Memory B cell (primary cell): Measurements from ENCODE around the gene DECR2.

Experiments used
- ATAC-seq: fragments of 150-1000 bp; cut with Tn5 transposase; 2 replicates; pipeline ENCODE4 v1.10.0; 2021; ENCODE audit warnings: low read depth, mild to moderate bottlenecking, moderate library complexity
- DNase-seq, 2 donors: peaks; one replicate each; pipeline ENCODE4 v3.0.0; 2022; ENCODE audit warnings: low spot score in 2 of 2
- H3K27ac Mint-ChIP-seq: one replicate; pipeline ENCODE4 v1.8.0; 2022; ENCODE audit warnings: mild to moderate bottlenecking, moderate library complexity, mixed read lengths
- H3K27me3 Mint-ChIP-seq: one replicate; pipeline ENCODE4 v1.8.0; 2022; ENCODE audit warnings: mixed read lengths
- H3K36me3 Mint-ChIP-seq: one replicate; pipeline ENCODE4 v1.8.0; 2022; ENCODE audit warnings: mild to moderate bottlenecking, mixed read lengths
- H3K4me1 Mint-ChIP-seq: one replicate; pipeline ENCODE4 v1.8.0; 2022; ENCODE audit warnings: mixed read lengths
- H3K4me3 Mint-ChIP-seq: one replicate; pipeline ENCODE4 v1.8.0; 2022; ENCODE audit warnings: mild to moderate bottlenecking, moderate library complexity, mixed read lengths
- H3K9me3 Mint-ChIP-seq: one replicate; pipeline ENCODE4 v1.8.0; 2022; ENCODE audit warnings: mixed read lengths

DECR2 gene

DNA sequence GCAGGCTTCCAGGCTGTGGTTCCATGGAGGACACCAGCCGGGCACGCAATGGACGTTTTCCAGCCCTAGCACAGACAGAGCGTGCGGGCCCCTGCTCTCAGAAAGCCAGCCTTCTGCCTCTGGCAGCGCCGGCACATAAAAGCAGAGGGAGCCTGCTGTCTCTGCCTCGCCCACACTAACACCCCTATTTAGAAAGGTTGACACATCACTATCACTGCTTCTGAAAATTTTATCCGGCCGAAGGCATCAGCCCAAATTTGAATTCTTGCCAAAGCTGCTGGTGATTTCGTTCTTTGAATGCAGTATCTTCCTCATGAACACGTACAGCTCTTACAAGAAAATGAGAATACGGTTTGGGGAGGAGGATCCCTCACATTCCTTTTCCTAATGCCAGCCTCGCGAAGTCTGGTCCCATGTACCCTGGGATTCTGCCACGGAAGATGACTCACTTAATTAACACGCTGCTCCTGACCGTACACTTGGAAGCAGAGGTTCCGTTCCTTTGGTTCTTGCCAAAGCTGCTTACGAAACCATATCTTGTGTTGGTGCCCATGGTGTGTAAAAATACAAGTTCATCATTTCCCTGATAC, 22.4 kb downstream of the DECR2 start:
- DNase-seq (no peak), ATAC-seq (no peak)
- Mint-ChIP-seq H3K36me3 (no peaks in the 10 kb centered on the region), H3K27me3 (peaks cover 4% of the 10 kb centered on the region), H3K4me3 (peak overlapping the region; percentile 93), H3K27ac (no peak overlapping the region), H3K9me3 (no peaks in the 10 kb centered on the region), H3K4me1 (peaks cover 19% of the 10 kb centered on the region)

DNA sequence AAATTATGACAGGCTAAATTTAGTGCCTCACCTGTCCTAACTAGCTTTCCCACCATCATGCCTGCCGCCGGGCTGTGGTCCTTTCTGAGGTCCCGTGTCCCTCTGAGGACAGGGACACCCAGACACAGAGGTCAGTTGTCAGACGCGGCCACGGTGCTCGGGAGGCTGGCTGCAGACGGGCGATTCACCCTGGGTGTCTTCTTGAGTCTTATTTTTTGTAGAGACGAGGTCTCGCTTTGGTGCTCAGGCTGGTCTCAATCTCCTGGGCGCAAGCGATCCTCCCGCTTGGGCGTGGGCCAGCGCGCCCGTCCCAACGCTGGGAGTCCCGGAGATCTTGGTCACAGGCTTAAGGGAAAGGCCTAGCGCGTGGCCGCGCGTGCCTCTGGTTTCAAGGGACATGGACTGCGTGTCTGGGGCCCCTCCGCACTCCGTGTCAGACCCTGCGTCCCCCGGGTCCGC, 23.0 kb downstream of the DECR2 start:
- DNase-seq, result no peak
- Mint-ChIP-seq H3K27ac (no peak overlapping the region), H3K36me3 (no peaks in the 10 kb centered on the region), H3K27me3 (peaks cover 4% of the 10 kb centered on the region), H3K4me3 (peak overlapping the region; percentile 93), H3K4me1 (peaks cover 19% of the 10 kb centered on the region), H3K9me3 (no peaks in the 10 kb centered on the region)
- no peak for ATAC-seq

DNA sequence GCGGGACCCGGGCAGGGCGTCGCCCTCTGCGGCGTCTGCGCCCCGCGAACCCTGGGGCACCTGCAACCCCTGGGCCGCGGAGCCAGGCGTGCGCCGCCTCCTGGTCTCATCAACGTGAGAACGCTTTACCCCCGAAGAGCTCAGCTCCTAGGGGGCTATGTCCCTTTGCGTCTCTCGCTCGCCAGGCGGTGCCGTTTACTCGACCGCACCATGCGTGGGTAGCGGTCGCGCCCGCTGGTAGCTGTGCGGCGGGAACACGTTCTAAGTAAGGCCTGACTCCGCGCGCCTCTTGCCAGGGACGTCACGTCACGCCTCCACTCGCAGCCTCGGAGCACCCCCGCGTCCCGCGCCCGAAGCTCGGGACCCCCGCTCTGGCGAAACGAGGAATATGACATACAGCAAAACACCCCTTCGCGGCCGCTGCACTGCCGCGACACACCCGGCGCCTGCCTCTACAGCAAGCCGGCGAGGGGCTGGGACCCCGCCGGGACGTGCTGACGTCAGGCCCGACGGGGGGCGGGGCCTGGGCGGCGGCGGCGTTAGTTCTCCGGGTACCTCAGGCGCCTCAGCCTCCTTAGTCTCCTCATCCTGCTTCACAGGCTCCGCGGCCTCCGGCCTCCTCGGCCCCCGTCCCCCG, 23.5 kb downstream of the DECR2 start, which contains the start of gene RAB11FIP3:
Gene RAB11FIP3, plus strand, starts transcription at position 568 of the 637 bp plus-strand sequence. CDS start 358 bp downstream, outside the sequence.
- no peaks in the 10 kb centered on the region for H3K36me3 Mint-ChIP-seq
- peak within 1 kb of the TSS; percentile 81 for H3K27ac Mint-ChIP-seq
- peaks cover 19% of the 10 kb centered on the region for H3K4me1 Mint-ChIP-seq
- peak within 1 kb of the TSS; percentile 93 for H3K4me3 Mint-ChIP-seq
- ATAC-seq (peak; percentile 85), DNase-seq (peak; percentile 78 to 91)
- H3K9me3 Mint-ChIP-seq, result no peaks in the 10 kb centered on the region
- H3K27me3 Mint-ChIP-seq, result peaks cover 4% of the 10 kb centered on the region

DNA sequence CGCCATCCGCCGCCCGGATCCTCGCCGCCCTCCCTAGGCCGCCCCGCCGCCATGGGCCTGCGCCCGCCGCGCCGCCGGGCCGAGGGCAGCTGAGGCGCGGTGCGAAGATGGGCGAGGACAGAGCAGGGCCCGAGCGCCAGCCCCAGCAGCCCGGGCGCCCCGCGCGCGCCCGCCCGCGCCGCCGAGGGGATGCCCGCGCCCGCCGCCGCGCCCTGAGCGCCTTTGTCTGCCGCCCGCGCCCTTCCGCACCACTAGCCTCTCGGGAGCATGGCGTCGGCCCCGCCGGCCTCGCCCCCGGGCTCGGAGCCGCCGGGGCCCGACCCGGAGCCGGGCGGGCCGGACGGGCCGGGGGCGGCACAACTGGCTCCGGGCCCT, 24.0 kb downstream of the DECR2 start:
- no peaks in the 10 kb centered on the region for H3K9me3 Mint-ChIP-seq

DNA sequence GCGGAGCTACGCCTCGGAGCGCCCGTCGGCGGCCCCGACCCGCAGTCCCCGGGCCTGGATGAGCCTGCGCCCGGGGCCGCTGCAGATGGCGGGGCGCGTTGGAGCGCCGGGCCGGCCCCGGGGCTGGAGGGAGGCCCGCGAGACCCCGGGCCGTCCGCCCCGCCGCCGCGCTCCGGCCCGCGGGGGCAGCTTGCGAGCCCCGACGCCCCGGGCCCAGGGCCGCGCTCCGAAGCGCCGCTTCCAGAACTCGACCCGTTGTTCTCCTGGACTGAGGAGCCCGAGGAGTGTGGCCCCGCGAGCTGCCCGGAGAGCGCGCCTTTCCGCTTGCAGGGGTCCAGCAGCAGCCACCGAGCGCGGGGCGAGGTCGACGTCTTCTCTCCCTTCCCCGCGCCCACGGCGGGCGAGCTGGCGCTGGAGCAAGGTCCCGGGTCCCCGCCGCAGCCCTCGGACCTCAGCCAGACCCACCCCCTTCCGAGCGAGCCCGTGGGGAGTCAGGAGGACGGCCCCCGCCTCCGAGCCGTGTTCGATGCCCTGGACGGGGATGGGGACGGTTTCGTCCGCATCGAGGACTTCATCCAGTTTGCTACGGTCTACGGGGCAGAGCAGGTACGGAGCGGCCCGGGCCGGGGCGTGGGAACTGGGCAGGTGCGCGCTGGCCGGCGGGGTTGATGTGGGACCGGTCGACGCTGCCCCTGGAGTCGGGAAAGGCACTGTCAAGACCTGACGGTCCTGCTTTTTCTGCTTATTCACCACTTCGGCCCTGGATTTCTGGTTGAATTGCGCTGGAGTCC, 24.6 kb downstream of the DECR2 start:
- H3K4me3 Mint-ChIP-seq, result peak overlapping the region; percentile 77
- ATAC-seq, result no peak
- H3K27me3 Mint-ChIP-seq, result peaks cover 2% of the 10 kb centered on the region
- peaks cover 23% of the 10 kb centered on the region for H3K4me1 Mint-ChIP-seq
- H3K36me3 Mint-ChIP-seq, result peaks cover 2% of the 10 kb centered on the region
- DNase-seq, result peak in 1 of 2 donors; percentile 34
- H3K27ac Mint-ChIP-seq, result no peak overlapping the region
- no peaks in the 10 kb centered on the region for H3K9me3 Mint-ChIP-seq

More for the DNA sequence above, 24.0 kb downstream of the DECR2 start:
- Mint-ChIP-seq H3K27me3 (peaks cover 4% of the 10 kb centered on the region), H3K4me3 (peak overlapping the region; percentile 93), H3K27ac (no peak overlapping the region), H3K36me3 (no peaks in the 10 kb centered on the region), H3K4me1 (peaks cover 19% of the 10 kb centered on the region)
- peak; percentile 52 for ATAC-seq
- no peak for DNase-seq

DNA sequence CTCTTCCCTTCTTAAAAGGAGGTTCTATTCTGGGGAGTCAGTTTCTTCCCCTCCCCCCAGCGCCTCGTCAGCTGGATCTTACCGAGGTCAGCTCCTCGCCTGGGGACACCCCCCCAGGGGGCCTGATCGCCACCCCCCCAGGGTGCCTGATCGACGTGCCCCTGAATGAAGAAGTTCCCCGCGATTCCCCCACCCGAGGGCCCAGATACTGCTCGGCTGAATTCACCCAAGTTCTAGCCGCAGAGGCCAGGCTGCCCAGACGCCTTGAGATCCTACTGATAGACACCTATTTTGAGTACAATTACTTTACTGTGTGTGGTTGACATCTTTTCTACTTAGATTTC, 25.2 kb downstream of the DECR2 start:
- peaks cover 2% of the 10 kb centered on the region for H3K27me3 Mint-ChIP-seq
- H3K9me3 Mint-ChIP-seq, result no peaks in the 10 kb centered on the region
- H3K4me3 Mint-ChIP-seq, result peak overlapping the region; percentile 77
- H3K4me1 Mint-ChIP-seq, result peaks cover 23% of the 10 kb centered on the region
- H3K27ac Mint-ChIP-seq, result no peak overlapping the region
- ATAC-seq (no peak), DNase-seq (no peak)
- peaks cover 2% of the 10 kb centered on the region for H3K36me3 Mint-ChIP-seq

DNA sequence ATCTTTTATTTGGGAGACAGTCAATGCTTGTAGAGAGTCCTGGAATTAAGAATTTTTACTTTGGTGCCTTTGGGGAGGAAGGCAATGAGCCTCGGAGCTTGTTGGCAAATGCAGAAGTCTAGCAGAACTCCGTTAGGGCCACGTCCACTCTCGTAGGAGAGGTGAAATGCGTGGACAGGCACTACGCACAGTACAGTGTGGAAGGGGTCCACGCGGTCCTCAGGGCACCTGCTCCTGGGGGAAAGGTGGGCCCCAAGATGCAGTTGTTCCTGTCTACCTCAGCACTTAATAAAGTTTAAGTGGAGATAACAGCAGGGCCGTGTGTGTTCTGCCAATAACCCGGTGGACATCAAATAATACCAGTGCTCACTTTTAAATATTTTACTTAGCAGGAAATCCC, 25.6 kb downstream of the DECR2 start:
- peaks cover 2% of the 10 kb centered on the region for H3K36me3 Mint-ChIP-seq
- H3K9me3 Mint-ChIP-seq, result no peaks in the 10 kb centered on the region
- H3K27ac Mint-ChIP-seq, result no peak overlapping the region
- peaks cover 2% of the 10 kb centered on the region for H3K27me3 Mint-ChIP-seq
- ATAC-seq (no peak), DNase-seq (no peak)
- peak overlapping the region; percentile 77 for H3K4me3 Mint-ChIP-seq
- peaks cover 23% of the 10 kb centered on the region for H3K4me1 Mint-ChIP-seq

DNA sequence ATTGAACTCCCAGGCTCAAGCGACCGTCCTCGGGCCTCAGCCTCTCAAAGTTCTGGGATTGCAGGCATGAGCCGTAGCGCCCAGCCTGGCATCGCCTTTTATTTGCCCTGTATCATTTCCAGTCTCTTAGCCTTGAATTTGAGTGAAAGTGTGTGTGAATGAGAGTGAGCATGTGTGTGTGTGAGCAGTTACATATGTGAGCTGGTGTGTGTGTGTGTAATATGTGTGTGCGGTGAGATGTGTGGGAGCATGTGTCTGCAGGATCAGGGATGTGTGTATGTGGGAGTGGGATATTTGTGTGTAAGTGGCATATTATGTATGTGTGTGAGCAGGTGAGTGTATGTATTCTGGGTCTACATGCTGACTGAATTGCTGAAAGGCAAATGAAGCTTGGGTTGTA, 29.2 kb downstream of the DECR2 start:
- H3K36me3 Mint-ChIP-seq, result peaks cover 5% of the 10 kb centered on the region
- H3K27ac Mint-ChIP-seq, result no peak overlapping the region
- no peaks in the 10 kb centered on the region for H3K27me3 Mint-ChIP-seq
- H3K4me3 Mint-ChIP-seq, result no peak overlapping the region
- no peak for ATAC-seq
- no peaks in the 10 kb centered on the region for H3K9me3 Mint-ChIP-seq
- H3K4me1 Mint-ChIP-seq, result peaks cover 18% of the 10 kb centered on the region
- no peak for DNase-seq

DNA sequence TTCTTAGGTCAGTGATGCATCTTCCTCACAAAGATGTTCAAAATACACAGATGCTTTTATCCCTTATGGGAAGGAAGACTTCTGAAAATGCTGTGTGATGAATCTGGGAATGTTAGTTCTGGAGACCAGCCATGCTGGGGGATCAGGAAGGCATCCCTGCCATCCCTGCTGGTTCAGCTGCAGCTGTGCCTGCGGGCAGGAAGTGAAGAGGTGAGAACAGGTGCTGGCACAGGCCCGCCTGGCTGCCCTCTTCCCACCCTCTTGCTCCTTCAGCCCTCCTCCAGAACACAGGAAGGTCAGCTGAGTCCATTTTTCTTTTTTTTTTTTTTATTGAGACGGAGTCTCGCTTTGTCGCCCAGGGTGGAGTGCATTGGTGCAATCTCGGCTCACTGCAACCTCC, 38.9 kb downstream of the DECR2 start:
- no peaks in the 10 kb centered on the region for H3K27me3 Mint-ChIP-seq
- H3K4me1 Mint-ChIP-seq, result peaks cover 8% of the 10 kb centered on the region
- H3K36me3 Mint-ChIP-seq, result peaks cover 3% of the 10 kb centered on the region
- no peak overlapping the region for H3K27ac Mint-ChIP-seq
- no peaks in the 10 kb centered on the region for H3K9me3 Mint-ChIP-seq
- ATAC-seq (no peak), DNase-seq (no peak)
- H3K4me3 Mint-ChIP-seq, result no peak overlapping the region

DNA sequence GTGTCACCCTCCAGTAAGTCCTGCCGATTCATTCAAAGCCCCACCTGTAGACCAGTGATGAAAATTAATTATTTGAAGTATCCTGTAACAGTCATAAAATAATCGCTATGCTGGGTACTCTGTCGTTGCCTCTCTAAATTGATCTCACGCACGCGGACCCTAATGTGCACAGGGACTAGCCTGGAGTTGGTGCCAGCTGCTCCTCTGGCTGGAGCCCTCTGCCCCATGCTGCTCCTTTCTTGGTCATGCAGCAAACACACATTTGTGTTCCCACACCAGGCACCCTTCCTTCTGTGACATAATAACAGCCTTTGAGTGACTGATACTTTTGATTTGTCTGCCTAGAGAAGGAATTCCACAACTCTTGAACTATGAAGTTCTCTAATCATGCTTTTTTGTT, 39.8 kb downstream of the DECR2 start:
- H3K36me3 Mint-ChIP-seq, result peaks cover 3% of the 10 kb centered on the region
- no peak overlapping the region for H3K27ac Mint-ChIP-seq
- H3K9me3 Mint-ChIP-seq, result no peaks in the 10 kb centered on the region
- ATAC-seq, result no peak
- H3K4me1 Mint-ChIP-seq, result peaks cover 8% of the 10 kb centered on the region
- H3K4me3 Mint-ChIP-seq, result no peak overlapping the region
- no peaks in the 10 kb centered on the region for H3K27me3 Mint-ChIP-seq
- no peak for DNase-seq

DNA sequence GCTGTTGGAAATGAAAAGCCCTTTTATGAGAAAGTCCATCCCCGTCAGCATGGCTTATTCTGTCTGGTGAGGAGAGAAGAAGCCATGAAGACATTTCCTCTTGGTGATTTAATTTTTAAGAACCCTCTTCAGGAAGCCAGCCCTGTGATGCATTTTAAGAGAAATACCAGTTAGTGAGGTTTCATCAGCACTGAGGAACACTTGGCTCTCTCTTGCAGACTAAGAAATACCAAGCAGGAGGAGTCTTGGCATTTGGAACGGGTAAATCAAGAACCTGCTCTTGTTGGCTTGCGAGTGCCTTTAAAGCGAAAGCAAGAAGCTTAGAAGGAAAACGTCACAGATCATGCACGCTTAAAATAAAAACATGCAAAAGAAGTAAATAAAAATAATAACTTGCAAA, 41.3 kb downstream of the DECR2 start:
- ATAC-seq, result no peak
- no peak overlapping the region for H3K27ac Mint-ChIP-seq
- DNase-seq, result no peak
- peak overlapping the region; percentile 55 for H3K4me3 Mint-ChIP-seq
- H3K27me3 Mint-ChIP-seq, result no peaks in the 10 kb centered on the region
- H3K4me1 Mint-ChIP-seq, result peaks cover 8% of the 10 kb centered on the region
- H3K36me3 Mint-ChIP-seq, result peaks cover 3% of the 10 kb centered on the region
- no peaks in the 10 kb centered on the region for H3K9me3 Mint-ChIP-seq

DNA sequence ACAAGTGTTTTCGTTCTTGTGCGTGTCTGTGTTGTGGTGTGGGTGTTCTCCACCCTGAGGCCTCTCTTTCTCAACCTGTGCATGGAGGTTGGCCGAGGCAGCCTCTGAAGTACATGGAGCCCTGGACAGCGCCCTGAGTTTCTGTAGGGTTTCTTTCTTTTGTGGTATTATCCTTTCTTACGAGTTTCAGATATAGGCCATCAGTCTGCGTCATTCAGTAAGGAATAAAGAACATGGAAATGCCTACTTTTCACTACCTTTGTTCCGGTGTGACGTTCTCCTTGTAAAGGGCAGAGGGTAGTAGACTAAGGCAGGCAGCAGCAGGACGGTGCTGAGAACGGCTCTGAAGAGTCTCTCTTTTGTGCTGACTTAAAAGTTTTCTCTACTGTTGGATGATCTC, 42.3 kb downstream of the DECR2 start:
- H3K27ac Mint-ChIP-seq, result no peak overlapping the region
- H3K27me3 Mint-ChIP-seq, result no peaks in the 10 kb centered on the region
- H3K4me3 Mint-ChIP-seq, result peak overlapping the region; percentile 29
- H3K36me3 Mint-ChIP-seq, result peaks cover 3% of the 10 kb centered on the region
- ATAC-seq, result no peak
- no peak for DNase-seq
- H3K4me1 Mint-ChIP-seq, result peaks cover 8% of the 10 kb centered on the region
- H3K9me3 Mint-ChIP-seq, result no peaks in the 10 kb centered on the region

DNA sequence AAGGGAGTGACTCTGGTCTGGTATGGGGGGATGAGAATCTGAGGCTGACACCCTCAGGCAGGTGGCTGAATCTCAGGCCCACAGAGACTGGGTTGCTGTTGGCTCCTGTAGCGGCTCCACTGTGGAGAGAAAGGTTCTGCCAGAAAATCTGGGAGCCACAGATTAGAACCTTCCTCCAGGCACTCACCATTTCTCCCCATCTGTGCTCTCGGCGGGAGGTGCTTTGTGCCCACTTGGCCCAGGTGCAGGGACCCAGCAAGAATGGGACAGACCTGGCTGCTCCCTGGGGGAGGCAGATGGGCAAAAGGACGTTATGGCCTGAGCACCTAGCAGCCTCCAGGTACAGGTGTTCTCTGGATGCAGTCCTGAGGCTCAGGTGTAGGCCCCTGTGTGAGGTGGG, 43.9 kb downstream of the DECR2 start:
- H3K4me1 Mint-ChIP-seq, result peaks cover 14% of the 10 kb centered on the region
- H3K27ac Mint-ChIP-seq, result no peak overlapping the region
- no peaks in the 10 kb centered on the region for H3K27me3 Mint-ChIP-seq
- no peak for ATAC-seq
- no peak for DNase-seq
- no peaks in the 10 kb centered on the region for H3K9me3 Mint-ChIP-seq
- H3K4me3 Mint-ChIP-seq, result no peak overlapping the region
- H3K36me3 Mint-ChIP-seq, result no peaks in the 10 kb centered on the region

DNA sequence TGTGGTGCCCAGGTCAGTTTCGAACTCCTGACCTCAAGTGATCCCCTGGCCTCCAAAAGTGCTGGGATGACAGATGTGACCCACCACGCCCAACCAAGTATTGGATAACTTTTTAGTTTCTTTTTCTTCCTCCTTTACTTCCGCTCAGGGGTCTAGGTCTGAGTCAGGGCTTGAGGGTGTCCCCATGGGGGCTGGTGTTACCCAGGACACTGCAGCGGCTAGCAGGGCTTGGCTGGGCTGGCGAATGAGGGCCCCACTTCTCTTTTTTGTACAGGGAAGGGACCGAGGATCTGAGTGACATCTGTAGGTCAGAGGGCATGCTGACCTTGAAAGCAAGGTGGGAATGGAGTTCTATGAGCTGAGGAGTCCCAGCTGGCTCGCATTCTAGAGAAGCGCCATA, 48.7 kb downstream of the DECR2 start:
- no peak for DNase-seq
- H3K4me3 Mint-ChIP-seq, result no peak overlapping the region
- no peak for ATAC-seq
- no peaks in the 10 kb centered on the region for H3K27me3 Mint-ChIP-seq
- no peaks in the 10 kb centered on the region for H3K9me3 Mint-ChIP-seq
- peak overlapping the region; percentile 55 for H3K27ac Mint-ChIP-seq
- H3K4me1 Mint-ChIP-seq, result peaks cover 9% of the 10 kb centered on the region
- H3K36me3 Mint-ChIP-seq, result no peaks in the 10 kb centered on the region
